H54 (cell line): ENCODE data around the gene ARID1B.

Source experiments
- DNase-seq: peaks from one replicate; pipeline ENCODE4 v3.0.0; 2011; ENCODE audit warnings: low spot score, mixed read lengths; ENCODE audit not compliant: insufficient read length
- FAIRE-seq: peaks from 3 replicates; lab custom pipeline; 2011; peaks lifted over from hg19 to GRCh38; lab: Jason Lieb, UNC
- POLR2A ChIP-seq: IDR thresholded peaks from 2 replicates; pipeline ENCODE4 v1.6.1; 2011; ENCODE audit warnings: low read depth, mild to moderate bottlenecking, low read length

Gene ARID1B

DNA sequence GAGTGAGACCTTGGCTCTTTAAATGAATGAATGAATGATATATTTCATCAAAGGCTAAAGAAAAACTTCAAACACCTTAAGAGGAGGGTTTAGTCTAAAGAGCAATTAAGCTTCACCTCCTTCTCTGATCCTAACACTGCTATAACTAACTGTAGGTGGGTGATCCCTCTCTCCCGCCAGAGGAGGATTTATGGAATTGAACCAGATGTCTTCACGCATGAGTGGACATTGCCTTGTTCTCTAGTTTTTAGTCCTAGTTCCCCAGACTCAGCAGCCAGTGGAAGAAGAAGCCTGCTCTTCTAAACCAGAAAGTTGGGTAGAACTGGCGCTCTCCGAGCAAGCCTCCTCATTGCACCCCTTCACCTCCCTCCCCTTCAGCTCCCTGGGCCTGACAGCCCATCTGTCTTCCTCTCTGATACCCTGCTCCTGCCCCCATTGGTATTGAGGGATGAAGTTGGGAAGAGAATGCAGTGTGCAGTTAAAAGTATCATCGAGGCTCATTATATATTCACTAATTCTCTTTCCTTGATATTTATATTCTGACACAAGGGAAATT is 142.7 kb downstream of the ARID1B start:
- TF ChIP-seq POLR2A, result no peak
- DNase-seq (no peak), FAIRE-seq (no peak)

DNA sequence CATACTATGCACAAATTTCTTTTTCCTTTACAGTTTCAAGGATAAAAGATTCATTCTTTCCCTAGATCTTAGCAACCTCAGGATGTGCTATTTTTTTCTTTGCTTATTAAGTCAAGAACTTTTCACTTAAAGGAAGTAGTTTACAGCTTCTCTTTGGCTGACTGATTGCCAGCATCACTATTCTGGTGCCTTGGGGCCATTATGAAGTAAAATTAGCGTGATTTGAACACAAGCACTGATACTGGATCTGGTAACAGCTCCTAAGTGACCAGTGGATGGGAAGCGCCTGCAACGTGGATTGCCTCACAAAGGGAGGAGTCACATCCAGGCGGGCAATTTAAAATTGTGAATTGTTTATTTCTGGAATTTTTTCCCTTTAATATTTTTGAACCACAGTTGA is 147.1 kb downstream of the ARID1B start:
- FAIRE-seq, result no peak

DNA sequence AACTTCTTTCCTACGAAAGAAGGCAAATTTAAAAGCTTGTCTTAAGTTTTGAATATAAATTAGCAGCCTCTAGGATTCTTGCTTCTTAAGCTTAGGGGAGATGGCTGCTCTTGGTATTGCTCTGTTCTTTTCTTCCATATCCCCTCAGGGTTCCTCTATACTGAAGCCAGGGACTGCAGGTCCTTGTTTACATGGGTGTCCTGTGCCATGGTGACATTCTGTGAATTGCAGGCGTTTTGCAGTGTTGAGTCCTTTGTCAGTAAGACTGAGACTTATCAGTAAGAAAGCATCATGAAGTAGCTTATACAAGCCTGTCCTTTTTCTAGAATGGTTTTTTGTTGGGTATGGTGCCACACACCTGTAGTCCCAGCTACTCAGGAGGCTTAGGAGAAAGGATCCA is 147.8 kb downstream of the ARID1B start:
- DNase-seq, result no peak
- TF ChIP-seq POLR2A, result no peak
- no peak for FAIRE-seq

More for the DNA sequence above, 147.1 kb downstream of the ARID1B start:
- no peak for TF ChIP-seq POLR2A
- DNase-seq, result no peak

DNA sequence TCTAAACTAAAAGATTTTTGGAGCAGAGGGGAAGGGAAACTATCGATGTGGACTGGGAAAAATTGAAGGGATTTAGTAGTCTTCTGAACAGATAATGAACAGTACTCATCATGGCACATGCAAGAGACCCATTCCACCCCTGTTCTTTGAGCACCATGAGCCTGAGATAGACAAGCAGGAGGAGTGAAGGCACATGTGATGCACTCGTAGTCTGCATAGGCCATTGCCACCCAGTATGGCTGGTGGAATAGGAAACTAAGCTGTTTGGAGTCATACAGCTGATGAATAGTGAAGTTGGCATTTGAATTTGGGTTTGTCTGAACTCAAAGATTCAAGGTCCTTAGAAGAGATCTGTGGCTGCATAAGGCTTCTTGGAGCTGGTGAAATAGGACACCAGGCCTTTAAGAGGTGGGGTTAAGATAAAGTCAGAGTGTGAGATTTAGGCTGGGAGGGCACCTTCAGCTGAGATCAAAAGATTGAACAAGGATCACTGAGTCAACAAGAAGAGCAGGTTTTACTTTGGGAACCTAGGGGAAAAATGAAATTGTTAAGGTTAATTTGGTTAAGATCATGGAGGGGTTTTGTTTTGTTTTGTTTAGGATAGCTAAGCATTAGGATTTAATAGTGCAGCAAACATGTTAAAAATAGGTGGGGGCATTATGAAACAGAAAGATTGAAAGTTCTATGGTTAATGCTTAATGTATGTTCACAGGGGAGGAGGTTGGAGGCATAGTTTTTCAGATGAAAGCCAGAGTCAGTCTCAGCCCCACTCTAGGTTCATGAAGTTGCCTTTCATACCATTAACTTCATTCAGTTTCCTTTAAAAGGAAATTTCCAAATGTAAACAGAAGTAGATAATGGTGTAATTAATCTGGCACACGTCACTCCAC is 148.8 kb downstream of the ARID1B start:
- DNase-seq (no peak), FAIRE-seq (no peak)
- TF ChIP-seq POLR2A, result no peak

DNA sequence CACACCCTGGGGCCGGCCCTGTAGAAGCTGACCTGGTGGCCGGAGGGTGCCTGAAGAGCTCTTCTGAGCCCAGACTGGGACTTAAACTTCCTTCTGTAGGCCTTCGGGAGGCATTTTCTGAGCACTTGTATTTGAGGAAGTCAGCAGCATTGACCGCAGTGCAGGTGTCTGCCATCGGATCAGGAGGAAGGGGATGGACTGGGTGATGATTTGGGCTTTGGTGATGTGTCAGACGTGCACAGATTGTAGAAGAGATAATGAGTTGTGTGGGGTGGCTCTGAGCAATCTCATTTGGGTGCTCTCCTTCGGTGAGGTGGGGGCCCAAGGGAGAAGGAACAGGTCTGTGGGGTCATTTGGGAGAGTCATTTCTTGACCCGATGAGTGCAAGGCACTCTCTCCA is 150.9 kb downstream of the ARID1B start:
- FAIRE-seq (no peak), DNase-seq (no peak)
- TF ChIP-seq POLR2A, result no peak

DNA sequence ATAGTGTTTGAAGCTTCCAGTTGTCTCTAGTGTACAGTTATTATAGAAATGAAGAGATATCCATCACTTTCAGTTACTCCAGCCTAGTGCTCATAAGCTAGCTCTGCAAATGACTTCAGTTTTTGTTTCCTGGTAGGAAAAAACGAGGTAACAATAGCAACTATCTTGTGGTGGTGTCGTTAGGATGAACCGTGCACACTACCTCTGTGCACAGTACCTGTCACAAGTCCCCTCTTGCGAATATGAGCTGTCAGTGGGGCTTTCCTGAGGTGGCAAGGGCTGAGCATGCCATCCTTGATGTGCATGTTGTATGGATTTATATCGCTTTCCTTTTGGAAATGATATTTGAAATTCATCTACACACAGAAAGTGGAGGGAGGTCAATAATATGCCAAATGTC is 151.8 kb downstream of the ARID1B start:
- no peak for DNase-seq
- no peak for FAIRE-seq
- no peak for TF ChIP-seq POLR2A

DNA sequence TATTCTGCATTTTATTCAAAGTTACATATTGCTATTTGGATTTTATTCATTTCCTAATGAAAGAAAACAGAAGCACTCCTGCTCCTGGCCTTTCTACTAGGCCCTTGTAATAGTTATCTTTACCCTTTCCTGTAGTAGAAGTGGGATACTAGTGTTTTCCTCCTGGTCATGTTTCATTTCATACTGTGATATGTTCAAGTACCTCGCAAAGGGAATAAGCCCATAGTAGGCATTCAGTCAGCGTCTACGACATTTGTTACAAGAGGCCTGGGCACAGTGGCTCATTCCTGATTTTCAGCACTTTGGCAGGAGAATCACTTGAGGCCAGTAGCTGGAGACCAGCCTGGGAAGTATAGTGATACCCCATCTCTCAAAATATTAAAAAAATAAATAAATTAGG is 154.1 kb downstream of the ARID1B start:
- DNase-seq, result no peak
- no peak for FAIRE-seq
- no peak for TF ChIP-seq POLR2A

DNA sequence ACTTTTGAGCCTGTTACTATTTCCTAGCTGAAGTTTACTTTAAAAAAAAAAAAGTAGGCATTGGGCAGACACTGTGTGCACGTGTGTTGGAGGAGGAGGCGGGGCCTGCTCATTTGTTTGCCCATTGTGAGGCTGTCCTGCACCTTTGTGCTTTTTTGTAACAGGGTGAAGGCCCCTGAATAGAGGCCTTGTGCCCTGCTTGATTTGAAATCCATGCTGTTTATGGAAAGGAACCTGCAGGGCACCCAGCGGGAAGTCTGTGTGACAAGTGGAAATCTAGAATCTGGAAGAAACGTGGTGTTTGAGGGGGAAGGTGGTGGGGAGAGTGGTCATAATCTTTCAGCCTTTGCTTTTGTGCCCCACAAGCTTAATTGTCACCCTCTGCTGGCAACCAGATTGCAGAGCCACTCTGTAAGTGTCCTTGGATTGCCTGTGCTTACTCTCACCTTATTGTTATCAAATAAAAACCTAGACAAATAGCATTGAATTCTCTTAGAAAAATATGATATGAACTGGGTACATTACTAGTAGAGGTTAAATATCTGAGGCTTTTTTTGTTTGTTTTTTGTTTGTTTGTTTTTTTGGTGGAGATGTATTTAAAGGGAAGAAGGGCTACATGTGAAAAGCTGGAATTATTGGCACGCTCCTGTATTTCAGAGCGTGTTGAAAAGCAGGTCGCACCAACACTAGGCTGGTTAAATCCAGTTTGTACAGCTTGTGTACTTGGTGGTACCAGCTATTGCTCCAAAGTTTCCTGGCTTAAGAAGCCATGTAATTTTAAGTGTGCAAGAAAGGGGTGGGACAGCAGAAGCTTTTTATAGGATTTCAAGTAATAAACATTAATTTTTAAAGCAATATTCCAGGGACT is 156.3 kb downstream of the ARID1B start:
- DNase-seq (no peak), FAIRE-seq (no peak)
- no peak for TF ChIP-seq POLR2A

DNA sequence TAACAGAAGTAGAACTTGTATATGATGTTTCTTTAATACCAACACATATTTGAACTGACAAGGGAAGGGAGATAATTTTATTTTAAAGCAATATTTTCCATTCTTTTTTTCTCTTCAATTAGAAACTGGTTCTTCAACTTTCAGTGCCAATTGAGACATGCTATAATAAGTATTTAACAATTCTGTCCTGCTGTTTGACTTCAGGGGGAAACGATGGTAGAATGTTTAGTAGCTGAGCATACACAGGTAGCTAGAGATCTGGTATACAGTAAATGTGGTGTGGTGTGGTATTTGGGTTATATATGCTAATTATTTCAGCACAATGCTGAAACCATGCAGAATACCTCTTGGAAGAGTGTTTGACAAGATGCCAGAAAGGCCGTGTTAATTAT is 156.9 kb downstream of the ARID1B start:
- no peak for FAIRE-seq
- DNase-seq, result no peak
- no peak for TF ChIP-seq POLR2A

DNA sequence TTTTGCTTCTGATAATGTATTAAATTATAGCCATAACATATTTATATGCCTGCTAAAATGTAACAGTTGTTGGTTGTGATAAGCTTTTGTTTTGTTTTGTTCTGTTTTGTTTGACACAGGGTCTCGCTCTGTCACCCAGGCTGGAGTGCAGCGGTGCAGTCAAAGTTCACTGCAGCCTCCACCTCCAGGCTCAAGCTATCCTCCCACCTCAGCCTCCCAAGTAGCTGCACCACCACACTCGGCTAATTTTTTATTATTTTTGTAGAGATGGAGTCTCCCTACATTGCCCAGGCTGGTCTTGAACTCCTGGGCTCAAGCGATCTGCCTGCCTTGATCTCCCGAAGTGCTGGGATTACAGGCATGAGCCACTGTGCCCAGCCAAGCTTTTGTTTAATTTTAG is 157.8 kb downstream of the ARID1B start:
- DNase-seq, result no peak
- FAIRE-seq, result no peak
- no peak for TF ChIP-seq POLR2A

DNA sequence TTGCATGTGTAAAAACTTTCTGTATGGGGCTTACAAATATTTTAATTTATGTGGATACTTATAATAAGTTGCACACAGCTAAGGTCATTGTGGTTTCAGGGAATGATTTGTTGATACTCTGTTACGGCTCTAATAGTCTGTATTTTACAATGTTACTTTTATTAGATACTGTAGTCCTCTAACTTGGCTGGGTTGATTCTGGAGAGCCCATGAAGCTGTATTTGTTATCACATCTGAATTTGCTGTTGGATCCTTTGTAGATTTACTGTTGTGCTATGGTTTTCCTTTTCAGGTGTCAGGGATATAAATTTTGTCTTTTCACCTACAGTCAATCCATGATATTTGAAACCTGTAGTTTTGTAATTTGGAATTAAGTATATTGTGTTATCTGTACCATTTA is 161.0 kb downstream of the ARID1B start:
- no peak for TF ChIP-seq POLR2A
- DNase-seq (no peak), FAIRE-seq (no peak)

DNA sequence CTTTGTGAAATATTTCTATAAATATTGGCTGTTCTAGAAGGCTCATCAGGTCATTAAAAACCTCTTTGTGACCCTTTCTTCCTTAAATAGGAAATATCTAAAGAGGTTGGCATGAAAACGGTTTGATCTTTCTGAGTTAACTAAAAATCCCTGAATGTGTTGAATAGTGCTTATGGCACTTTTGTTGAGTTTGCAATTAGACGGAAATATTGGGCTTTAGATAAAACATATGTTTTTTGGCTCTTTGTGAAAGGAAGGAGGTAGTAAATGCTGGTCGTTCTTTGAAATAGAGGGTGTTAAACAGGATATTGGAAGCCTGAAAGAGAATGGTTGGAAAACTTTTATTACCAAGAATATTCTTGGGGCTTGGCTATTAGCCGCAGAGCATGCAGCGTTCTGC is 163.0 kb downstream of the ARID1B start:
- no peak for TF ChIP-seq POLR2A
- no peak for DNase-seq
- no peak for FAIRE-seq

DNA sequence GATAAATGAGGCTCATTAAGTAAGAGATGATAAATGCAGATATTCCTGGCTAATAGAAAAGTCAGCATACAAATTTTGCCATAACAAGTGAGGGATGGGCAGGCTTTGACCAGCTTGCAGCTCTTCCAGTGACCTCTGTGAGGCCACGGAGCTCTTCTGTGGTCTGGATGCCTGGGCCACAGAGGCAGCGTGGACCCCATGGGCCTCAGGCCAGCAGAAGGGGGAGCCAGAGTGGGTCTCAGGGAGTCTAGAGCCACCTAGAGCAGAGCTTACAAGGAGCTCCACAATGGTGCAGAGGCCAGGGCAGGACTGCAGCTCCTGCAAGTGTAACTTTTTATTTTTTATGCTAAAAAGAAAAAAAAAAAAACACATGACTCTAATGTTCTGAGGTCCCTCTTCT is 165.1 kb downstream of the ARID1B start:
- no peak for FAIRE-seq
- no peak for TF ChIP-seq POLR2A
- DNase-seq, result no peak

DNA sequence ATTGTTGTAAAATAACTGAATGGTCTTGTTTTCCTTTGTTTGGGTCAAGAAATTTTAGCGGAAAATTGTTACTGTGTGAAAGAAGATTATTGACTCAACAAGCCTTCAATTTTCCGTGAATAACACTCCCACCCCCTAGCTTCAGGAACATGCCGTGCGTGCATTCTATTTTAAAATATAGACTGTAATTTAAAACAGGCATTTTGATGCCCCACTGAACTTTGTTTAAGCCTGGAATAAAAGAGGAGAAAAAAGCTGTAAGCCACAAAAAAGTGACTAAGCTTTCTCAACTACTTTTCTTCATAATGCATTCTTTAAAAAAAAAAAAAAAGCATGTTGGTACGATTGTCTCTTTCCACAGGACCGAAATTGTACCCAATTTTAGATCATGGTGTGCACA is 166.0 kb downstream of the ARID1B start:
- no peak for TF ChIP-seq POLR2A
- DNase-seq, result no peak
- no peak for FAIRE-seq
